ENCODE results near the gene SEPTIN6. TPM values are rescaled to one million over a fixed set of nuclear protein-coding genes. Genes with fewer than 3 reads are reported as not detected.

SEPTIN6 gene
- total and polyA plus RNA-seq, 2 of the 4 experiments (the other 2 are of a cell fraction), result 16.2 to 19.0 TPM

DNA sequence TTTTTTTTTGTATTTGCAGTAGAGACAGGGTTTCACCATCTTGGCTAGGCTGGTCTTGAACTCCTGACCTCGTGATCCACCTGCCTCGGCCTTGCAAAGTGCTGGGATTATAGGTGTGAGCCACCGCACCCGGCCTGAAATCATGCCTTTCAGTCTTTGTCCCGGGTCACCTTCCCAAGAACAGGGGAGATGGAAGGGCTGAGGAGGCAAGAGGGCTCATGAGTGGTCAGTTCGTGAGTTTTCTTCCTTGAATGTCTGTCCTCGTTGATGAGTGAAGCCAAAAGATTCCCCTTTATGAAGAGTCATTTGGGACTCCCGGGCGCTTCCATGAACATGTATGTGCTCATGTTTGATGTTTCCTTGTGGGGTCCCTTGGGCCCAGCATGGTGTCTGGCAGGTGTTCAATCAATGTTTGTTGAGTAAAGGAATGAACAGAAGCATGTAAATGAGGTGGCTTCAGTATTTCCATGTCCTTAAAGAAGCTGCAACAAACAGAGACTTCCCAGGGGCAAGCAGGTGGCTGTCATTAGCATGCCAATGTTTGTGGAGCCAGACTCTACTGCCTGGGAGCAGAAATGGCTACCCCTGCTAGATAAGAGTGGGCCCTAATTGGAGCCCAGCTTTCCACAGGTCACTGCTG is 3.4 kb upstream of the SEPTIN6 start:
- ChIA-PET CTCF (no interaction called here), POLR2A (ENCODE audit: unreplicated experiment) (no interaction called here)
- no peak overlapping the region for H2AK5ac ChIP-seq (ENCODE audit: low read depth, low read length)
- H3K27ac ChIP-seq (ENCODE audit: insufficient read depth, low read length), result no peak overlapping the region
- dilution Hi-C loops (cut with HindIII; ENCODE audit: low sequenced_read_pairs, unreplicated experiment) (no loop called here), in situ Hi-C loops (cut with MboI; ENCODE audit: low sequenced_read_pairs) (no loop called here), intact Hi-C loops (cut with micrococcal nuclease) (loop anchor here (5.0 to 10.0 kb wide), 2 partner anchors 58 to 81 kb away; partner anchors contain the start of gene SOWAHD)
- no peaks in the 10 kb centered on the region for H4K20me1 ChIP-seq (ENCODE audit: insufficient read depth, low read length)
- H4K91ac ChIP-seq (ENCODE audit: insufficient read depth, low read depth, low read length), result no peak overlapping the region
- no peak overlapping the region for H2AK9ac ChIP-seq (replicated peaks; ENCODE audit: low read depth, low read length, poor library complexity)
- H2AFZ ChIP-seq (replicated peaks; ENCODE audit: low read length, poor library complexity), result no peak overlapping the region
- no peak overlapping the region for H2BK20ac ChIP-seq (ENCODE audit: low read depth, low read length)
- no peak overlapping the region for H2BK120ac ChIP-seq (ENCODE audit: low read depth, low read length)
- no peak overlapping the region for H4K5ac ChIP-seq (ENCODE audit: low read depth, low read length)
- H3K14ac ChIP-seq (replicated peaks; ENCODE audit: low read depth, low read length), result no peak overlapping the region
- no peak for DNase-seq
- no peak for TF ChIP-seq MAZ (IDR thresholded peaks at IDR 0.05; ENCODE audit: borderline replicate concordance, low read depth, low read length)
- no peak for TF ChIP-seq BHLHE40 (IDR thresholded peaks at IDR 0.05; ENCODE audit: low read depth, low read length)
- TF ChIP-seq RCOR1 (IDR thresholded peaks at IDR 0.05; ENCODE audit: insufficient replicate concordance, low read length), result no peak
- TF ChIP-seq, protein P1, sequence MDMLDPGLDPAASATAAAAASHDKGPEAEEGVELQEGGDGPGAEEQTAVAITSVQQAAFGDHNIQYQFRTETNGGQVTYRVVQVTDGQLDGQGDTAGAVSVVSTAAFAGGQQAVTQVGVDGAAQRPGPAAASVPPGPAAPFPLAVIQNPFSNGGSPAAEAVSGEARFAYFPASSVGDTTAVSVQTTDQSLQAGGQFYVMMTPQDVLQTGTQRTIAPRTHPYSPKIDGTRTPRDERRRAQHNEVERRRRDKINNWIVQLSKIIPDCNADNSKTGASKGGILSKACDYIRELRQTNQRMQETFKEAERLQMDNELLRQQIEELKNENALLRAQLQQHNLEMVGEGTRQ (IDR thresholded peaks at IDR 0.05; ENCODE audit: low read depth, low read length), result no peak
- no peak for TF ChIP-seq CEBPB (IDR thresholded peaks at IDR 0.05; ENCODE audit: low read depth, low read length)
- no peak for TF ChIP-seq MXI1 (IDR thresholded peaks at IDR 0.05; ENCODE audit: borderline replicate concordance, low read depth, low read length)
- no peak for TF ChIP-seq RAD21 (IDR thresholded peaks at IDR 0.05; ENCODE audit: low read length)
- no peak for TF ChIP-seq POLR2A (IDR thresholded peaks at IDR 0.05; ENCODE audit: low read depth, low read length)
- TF ChIP-seq, protein P2, sequence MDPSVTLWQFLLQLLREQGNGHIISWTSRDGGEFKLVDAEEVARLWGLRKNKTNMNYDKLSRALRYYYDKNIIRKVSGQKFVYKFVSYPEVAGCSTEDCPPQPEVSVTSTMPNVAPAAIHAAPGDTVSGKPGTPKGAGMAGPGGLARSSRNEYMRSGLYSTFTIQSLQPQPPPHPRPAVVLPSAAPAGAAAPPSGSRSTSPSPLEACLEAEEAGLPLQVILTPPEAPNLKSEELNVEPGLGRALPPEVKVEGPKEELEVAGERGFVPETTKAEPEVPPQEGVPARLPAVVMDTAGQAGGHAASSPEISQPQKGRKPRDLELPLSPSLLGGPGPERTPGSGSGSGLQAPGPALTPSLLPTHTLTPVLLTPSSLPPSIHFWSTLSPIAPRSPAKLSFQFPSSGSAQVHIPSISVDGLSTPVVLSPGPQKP (IDR thresholded peaks at IDR 0.05; ENCODE audit: borderline replicate concordance, low read depth, low read length), result no peak
- TF ChIP-seq MAFK (IDR thresholded peaks at IDR 0.05; ENCODE audit: low read depth, low read length), result no peak
- TF ChIP-seq NFE2L2 (IDR thresholded peaks at IDR 0.05; ENCODE audit: low read depth, low read length), result no peak
- no peak for TF ChIP-seq SMC3 (IDR thresholded peaks at IDR 0.05; ENCODE audit: low read depth, low read length)
- no peak for TF ChIP-seq FOS (IDR thresholded peaks at IDR 0.05; ENCODE audit: low read depth, low read length)
- no peak overlapping the region for H3K9ac ChIP-seq (ENCODE audit: low read depth, low read length)
- H3K4me3 ChIP-seq (ENCODE audit: insufficient read depth, low read depth, low read length), result no peak overlapping the region
- H3K9me1 ChIP-seq (ENCODE audit: insufficient read depth, low read length), result 0 out of 2 replicates have a peak, but pooled peaks cover under 1% of the 10 kb centered on the region
- no TSS peak for BruUV-seq (replicated peaks)
- no peak overlapping the region for H3K56ac ChIP-seq (ENCODE audit: extremely low read depth, insufficient read depth, low read length)
- no peak overlapping the region for H3K4ac ChIP-seq (ENCODE audit: low read depth, low read length)
- H3K18ac ChIP-seq (ENCODE audit: low read depth, low read length), result no peak overlapping the region
- H3K23ac ChIP-seq (ENCODE audit: low read depth, low read length), result no peak overlapping the region
- H3K9me3 ChIP-seq (ENCODE audit: control insufficient read depth, insufficient read depth, low read length), result no peaks in the 10 kb centered on the region
- H3K4me1 ChIP-seq (ENCODE audit: control insufficient read depth, insufficient read depth, low read length), result no peaks in the 10 kb centered on the region
- WGBS, 2 experiments (ENCODE audit: extremely low coverage in 2 of 2, insufficient read length in 1 of 2), result 44% methylated on average over 3 of the region's 9 CpGs; no CpG with 5 or more reads in 1 of the 2 experiments
- no peak overlapping the region for H2BK5ac ChIP-seq (ENCODE audit: low read depth, low read length, poor library complexity, severe bottlenecking)
- H4K8ac ChIP-seq (ENCODE audit: low read depth in 2 of 2, low read length in 2 of 2), result no peak overlapping the region
- no peaks in the 10 kb centered on the region for H3K27me3 ChIP-seq (ENCODE audit: control insufficient read depth, insufficient read depth, low read length)
- peaks cover 0 to 1% of the 10 kb centered on the region in 2 experiments; a peak in 1 of 4 replicates for H3K79me1 ChIP-seq (ENCODE audit: low read depth in 1 of 2, low read length in 2 of 2)
- no peak overlapping the region for H3K4me2 ChIP-seq (ENCODE audit: low read depth, low read length)
- ATAC-seq (ENCODE audit: low read depth), result no peak
- no peaks in the 10 kb centered on the region for H3K36me3 ChIP-seq (ENCODE audit: control insufficient read depth, insufficient read depth, low read length)
- H2BK15ac ChIP-seq (ENCODE audit: low read depth, low read length), result no peak overlapping the region

Data from IMR-90 (cell line).